Effector memory CD8-positive, alpha-beta T cell (primary cell): ENCODE results near the gene OPCML.

Experiments used
- ATAC-seq: fragments of 150-1000 bp; cut with Tn5 transposase; replicated peaks from 2 replicates; pipeline ENCODE4 v1.10.0; 2021; ENCODE audit warnings: mild to moderate bottlenecking, moderate library complexity
- DNase-seq, 3 experiments: peaks; one replicate each; pipeline ENCODE4 v3.0.0; 2021
- H3K27ac Mint-ChIP-seq, 2 donors: one replicate each; pipeline ENCODE4 v1.8.0; 2022; ENCODE audit warnings: mild to moderate bottlenecking in 2 of 2, mixed read lengths in 2 of 2, moderate library complexity in 2 of 2
- H3K27me3 Mint-ChIP-seq, 2 donors: one replicate each; pipeline ENCODE4 v1.8.0; 2022; ENCODE audit warnings: mixed read lengths in 2 of 2
- H3K36me3 Mint-ChIP-seq: one replicate; pipeline ENCODE4 v1.8.0; 2022; ENCODE audit warnings: mild to moderate bottlenecking, moderate library complexity, mixed read lengths; ENCODE audit not compliant: insufficient read depth
- H3K4me1 Mint-ChIP-seq, 2 donors: one replicate each; pipeline ENCODE4 v1.8.0; 2022; ENCODE audit warnings: low read depth in 2 of 2, mixed read lengths in 2 of 2
- H3K4me3 Mint-ChIP-seq, 2 donors: one replicate each; pipeline ENCODE4 v1.8.0; 2022; ENCODE audit warnings: mild to moderate bottlenecking in 2 of 2, mixed read lengths in 2 of 2, moderate library complexity in 2 of 2
- H3K9me3 Mint-ChIP-seq, 2 donors: one replicate each; pipeline ENCODE4 v1.8.0; 2022; ENCODE audit warnings: mixed read lengths in 2 of 2

Gene OPCML

DNA sequence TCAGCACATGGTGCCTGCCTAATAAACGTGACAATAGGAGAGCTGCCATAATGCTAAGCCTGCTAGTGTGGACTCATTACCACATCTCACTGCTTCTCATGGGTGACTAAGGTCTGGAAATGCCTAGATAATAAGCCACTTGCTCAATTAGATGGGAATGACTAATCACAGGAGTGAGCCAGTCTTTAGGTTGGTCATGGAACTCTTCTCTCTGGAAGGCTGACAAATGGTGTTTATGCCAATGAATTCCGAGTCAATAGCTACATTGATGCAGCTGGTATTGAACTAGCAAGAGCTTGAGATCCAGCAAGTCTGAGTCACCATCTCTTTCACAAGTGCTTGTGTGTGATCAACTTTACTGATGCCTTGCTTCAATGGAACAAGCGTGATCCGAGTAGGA is 334.9 kb downstream of the OPCML start:
- Mint-ChIP-seq H3K36me3 (no peaks in the 10 kb centered on the region), H3K9me3 (peaks cover 5 to 8% of the 10 kb centered on the region in 2 donors), H3K27me3 (peaks cover 0 to 11% of the 10 kb centered on the region in 2 donors), H3K4me3 (no peak overlapping the region), H3K27ac (no peak overlapping the region), H3K4me1 (no peaks in the 10 kb centered on the region)
- ATAC-seq (no peak), DNase-seq (no peak)

DNA sequence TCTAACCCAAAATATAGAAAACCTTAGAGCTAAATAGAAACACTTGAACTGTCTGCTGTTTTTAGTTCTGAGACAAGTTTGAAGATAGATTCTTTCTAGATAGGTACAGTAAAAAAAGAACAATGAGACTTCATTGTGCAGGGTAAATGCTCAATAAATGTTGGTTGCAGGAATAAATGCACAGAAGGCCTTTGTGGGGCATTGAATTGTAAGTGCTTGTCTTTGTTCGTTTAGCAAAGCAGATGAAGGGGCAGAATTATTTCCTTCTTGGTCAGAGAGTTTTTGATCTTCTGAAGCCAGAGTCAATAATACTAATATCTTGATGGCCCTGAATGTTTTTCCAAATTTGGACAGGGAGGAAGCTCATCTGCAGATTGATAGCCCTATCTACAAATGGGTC is 340.4 kb downstream of the OPCML start:
- no peak for ATAC-seq
- H3K36me3 Mint-ChIP-seq, result no peaks in the 10 kb centered on the region
- peaks cover 0 to 11% of the 10 kb centered on the region in 2 donors for H3K27me3 Mint-ChIP-seq
- no peak overlapping the region for H3K4me3 Mint-ChIP-seq
- no peak overlapping the region for H3K27ac Mint-ChIP-seq
- DNase-seq, result no peak
- H3K9me3 Mint-ChIP-seq, result peaks cover 3 to 8% of the 10 kb centered on the region in 2 donors
- no peaks in the 10 kb centered on the region for H3K4me1 Mint-ChIP-seq

DNA sequence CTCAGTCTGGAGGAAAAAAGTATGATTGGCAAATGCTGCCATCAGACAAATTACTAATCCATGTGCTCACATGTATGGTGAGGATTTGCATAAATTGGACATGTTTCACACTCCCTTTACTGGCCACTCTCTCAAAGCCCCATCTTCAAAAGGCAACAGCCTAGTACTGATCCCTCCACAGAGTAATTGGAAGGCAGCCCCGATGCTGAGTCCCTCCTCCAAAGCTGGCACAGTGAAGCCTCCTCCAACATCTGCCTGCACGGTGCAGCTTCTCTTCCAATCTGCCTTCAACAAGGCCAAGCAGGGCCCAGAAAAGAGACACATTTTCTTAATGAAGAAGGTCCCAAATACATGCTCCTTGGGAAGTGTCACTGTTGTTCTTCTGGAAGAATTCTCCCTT is 350.6 kb downstream of the OPCML start:
- H3K27ac Mint-ChIP-seq, result no peak overlapping the region
- ATAC-seq, result no peak
- peaks cover 0 to 6% of the 10 kb centered on the region in 2 donors for H3K9me3 Mint-ChIP-seq
- H3K36me3 Mint-ChIP-seq, result no peaks in the 10 kb centered on the region
- H3K27me3 Mint-ChIP-seq, result no peaks in the 10 kb centered on the region
- H3K4me3 Mint-ChIP-seq, result no peak overlapping the region
- no peaks in the 10 kb centered on the region for H3K4me1 Mint-ChIP-seq
- DNase-seq, result no peak

DNA sequence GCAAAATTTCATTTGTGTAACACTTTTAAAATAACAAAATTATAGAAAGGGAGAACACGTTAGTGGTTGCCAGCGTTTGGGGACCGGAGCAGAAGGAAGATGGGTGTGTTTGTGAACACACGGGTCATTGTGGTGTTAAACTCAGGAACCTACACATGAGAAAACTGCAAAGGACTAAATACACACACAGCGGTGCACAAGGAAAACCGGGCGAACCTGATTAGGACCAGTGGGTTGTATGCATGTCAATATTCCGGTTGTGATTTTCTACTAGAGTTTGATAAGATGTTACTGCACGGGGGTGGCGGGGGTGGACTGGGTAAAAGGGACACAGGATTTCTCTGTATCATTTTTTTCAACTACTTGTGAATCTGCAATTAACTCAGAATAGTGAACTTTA is 351.2 kb downstream of the OPCML start:
- Mint-ChIP-seq H3K4me3 (no peak overlapping the region), H3K36me3 (no peaks in the 10 kb centered on the region), H3K27me3 (no peaks in the 10 kb centered on the region), H3K27ac (no peak overlapping the region), H3K4me1 (no peaks in the 10 kb centered on the region), H3K9me3 (peaks cover 0 to 6% of the 10 kb centered on the region in 2 donors)
- ATAC-seq, result no peak
- no peak for DNase-seq

DNA sequence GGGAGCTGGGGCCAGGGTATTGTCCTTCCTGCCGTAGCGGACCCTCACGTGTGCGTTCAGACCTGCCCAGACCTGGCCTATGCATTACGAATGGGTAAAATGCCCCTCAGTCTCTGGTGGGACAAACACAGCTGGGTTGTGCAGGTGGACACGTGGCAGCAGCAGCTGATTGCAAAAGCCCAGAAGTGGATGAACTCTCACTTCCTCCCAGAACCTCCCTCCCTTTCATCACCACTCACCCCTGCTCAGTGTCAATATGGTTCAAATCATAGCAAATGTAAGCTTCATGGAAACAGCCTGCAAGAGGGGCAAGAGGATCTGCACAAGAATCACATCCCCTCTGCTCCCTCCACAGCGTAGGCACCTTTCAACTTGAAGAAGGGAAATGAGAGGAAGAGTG is 352.1 kb downstream of the OPCML start:
- no peak overlapping the region for H3K27ac Mint-ChIP-seq
- H3K4me3 Mint-ChIP-seq, result no peak overlapping the region
- no peaks in the 10 kb centered on the region for H3K36me3 Mint-ChIP-seq
- DNase-seq (no peak), ATAC-seq (no peak)
- no peaks in the 10 kb centered on the region for H3K4me1 Mint-ChIP-seq
- peaks cover 0 to 6% of the 10 kb centered on the region in 2 donors for H3K9me3 Mint-ChIP-seq
- H3K27me3 Mint-ChIP-seq, result no peaks in the 10 kb centered on the region

DNA sequence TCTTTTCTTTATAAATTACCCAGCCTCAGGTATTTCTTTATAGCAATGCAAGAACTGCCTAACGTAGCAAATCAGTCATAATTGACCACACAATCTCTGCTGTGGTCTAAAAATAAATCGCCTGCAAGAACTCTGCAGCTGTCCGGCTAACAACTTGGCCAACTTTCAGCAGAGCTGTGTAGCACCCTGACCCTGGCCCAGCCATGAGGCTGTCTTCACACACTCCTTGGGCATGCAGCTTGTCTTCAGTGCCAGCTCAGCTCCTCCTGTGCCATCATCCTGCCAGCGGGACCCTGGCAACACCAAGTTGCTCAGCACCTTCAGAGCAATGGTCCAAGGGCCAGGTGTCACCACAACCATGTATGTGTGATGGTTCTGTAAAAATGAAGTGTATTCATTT is 355.6 kb downstream of the OPCML start:
- no peaks in the 10 kb centered on the region for H3K4me1 Mint-ChIP-seq
- no peak overlapping the region for H3K4me3 Mint-ChIP-seq
- DNase-seq (no peak), ATAC-seq (no peak)
- no peak overlapping the region for H3K27ac Mint-ChIP-seq
- H3K36me3 Mint-ChIP-seq, result no peaks in the 10 kb centered on the region
- peaks cover 0 to 10% of the 10 kb centered on the region in 2 donors for H3K9me3 Mint-ChIP-seq
- H3K27me3 Mint-ChIP-seq, result no peaks in the 10 kb centered on the region

DNA sequence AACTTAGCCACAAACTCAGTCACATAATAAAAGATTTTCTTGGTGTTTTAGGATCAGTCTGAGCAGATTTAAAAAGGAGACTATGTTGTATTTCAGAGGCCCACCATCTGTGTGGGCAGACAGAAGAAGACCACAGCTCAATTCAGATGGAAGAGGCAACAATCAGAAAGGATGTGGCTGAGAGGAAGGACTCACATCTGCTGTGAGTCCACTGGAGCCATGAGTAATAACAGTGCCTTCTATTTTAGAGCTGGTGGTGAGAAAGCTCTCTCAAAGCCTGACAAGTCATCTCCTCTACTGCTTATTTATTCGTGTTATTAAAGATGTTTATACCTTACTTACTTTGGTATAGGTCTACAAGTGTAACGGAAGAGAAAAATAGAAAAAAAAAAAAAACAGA is 357.2 kb downstream of the OPCML start:
- Mint-ChIP-seq H3K4me3 (no peak overlapping the region), H3K36me3 (no peaks in the 10 kb centered on the region), H3K27ac (no peak overlapping the region), H3K4me1 (no peaks in the 10 kb centered on the region), H3K9me3 (peaks cover 0 to 7% of the 10 kb centered on the region in 2 donors), H3K27me3 (no peaks in the 10 kb centered on the region)
- ATAC-seq (no peak), DNase-seq (no peak)

DNA sequence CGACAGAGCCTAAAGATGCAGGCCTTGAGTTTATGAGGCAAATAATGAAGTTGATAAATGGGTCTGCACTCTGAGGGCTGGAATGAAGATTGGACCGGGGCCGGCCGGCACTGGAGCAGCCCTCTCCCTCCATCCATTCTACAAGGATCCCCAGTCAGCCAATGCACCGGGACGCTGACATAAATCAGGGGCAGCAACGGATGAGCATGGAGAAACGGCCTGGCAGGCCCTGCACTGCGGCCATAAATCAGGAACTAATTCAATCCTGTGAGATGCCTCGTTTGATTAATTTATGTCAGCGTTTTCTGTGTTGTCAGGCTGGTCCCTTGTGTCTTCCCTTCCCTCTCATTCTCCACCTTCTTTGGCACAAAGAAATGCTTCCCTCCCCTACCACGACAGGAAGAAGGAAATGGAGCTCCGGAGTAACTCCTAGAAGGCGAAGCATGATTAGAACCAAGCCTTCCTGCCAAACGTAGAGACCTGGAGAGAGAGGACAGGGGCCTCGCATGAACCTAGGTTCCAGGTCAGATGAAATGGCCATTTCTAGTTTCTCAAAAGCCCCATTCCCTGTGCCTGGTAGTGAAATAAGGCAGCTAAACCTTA is 358.4 kb downstream of the OPCML start:
- Mint-ChIP-seq H3K36me3 (no peaks in the 10 kb centered on the region), H3K9me3 (peaks cover 0 to 7% of the 10 kb centered on the region in 2 donors), H3K27ac (no peak overlapping the region), H3K4me1 (no peaks in the 10 kb centered on the region), H3K4me3 (no peak overlapping the region), H3K27me3 (no peaks in the 10 kb centered on the region)
- DNase-seq (no peak), ATAC-seq (no peak)

DNA sequence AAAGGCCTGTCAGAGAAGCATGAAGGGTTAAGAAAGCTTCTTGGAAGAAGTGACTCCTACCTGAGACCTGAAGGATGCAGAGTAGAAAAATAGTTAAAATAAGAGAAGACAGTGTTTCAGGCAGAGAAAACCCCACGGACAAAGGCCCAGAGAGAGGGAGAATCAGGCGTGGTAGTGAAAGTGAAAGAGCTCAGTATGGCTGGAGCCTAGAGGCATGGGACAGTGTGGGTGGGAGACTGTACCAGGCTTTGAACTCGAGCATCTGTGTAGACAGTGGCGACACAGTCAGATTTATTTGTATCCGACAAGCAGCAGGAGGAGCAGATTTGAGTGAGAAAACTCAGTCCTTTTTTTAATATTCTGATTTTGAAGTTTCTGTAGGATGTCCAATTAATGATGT is 360.0 kb downstream of the OPCML start:
- H3K27me3 Mint-ChIP-seq, result no peaks in the 10 kb centered on the region

DNA sequence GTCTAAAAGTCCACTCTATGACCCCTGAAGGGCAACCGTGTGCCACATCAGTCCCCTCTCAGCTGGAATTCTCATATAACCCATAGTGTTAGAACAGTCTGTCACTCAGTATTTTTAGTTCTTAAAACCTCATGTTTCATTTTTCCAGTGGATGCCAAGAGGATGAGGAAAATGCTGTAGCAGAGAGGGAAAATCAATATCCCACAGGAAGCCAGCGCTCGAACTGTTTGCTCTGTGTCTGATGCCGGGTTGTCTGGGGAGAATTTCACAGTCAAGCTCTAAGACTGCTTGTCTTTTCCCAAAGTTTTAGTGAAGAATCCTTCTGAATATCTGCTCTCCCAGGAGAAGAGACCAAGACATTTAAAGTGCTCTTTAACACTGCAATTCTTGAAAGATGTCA is 360.9 kb downstream of the OPCML start:
- Mint-ChIP-seq H3K4me1 (no peaks in the 10 kb centered on the region), H3K4me3 (no peak overlapping the region), H3K9me3 (peaks cover 0 to 7% of the 10 kb centered on the region in 2 donors), H3K27ac (no peak overlapping the region), H3K36me3 (no peaks in the 10 kb centered on the region), H3K27me3 (no peaks in the 10 kb centered on the region)
- no peak for ATAC-seq
- no peak for DNase-seq

More for the DNA sequence above, 360.0 kb downstream of the OPCML start:
- no peaks in the 10 kb centered on the region for H3K36me3 Mint-ChIP-seq
- no peak overlapping the region for H3K27ac Mint-ChIP-seq
- H3K9me3 Mint-ChIP-seq, result peaks cover 0 to 7% of the 10 kb centered on the region in 2 donors
- no peak for ATAC-seq
- no peak for DNase-seq
- H3K4me1 Mint-ChIP-seq, result no peaks in the 10 kb centered on the region
- no peak overlapping the region for H3K4me3 Mint-ChIP-seq

DNA sequence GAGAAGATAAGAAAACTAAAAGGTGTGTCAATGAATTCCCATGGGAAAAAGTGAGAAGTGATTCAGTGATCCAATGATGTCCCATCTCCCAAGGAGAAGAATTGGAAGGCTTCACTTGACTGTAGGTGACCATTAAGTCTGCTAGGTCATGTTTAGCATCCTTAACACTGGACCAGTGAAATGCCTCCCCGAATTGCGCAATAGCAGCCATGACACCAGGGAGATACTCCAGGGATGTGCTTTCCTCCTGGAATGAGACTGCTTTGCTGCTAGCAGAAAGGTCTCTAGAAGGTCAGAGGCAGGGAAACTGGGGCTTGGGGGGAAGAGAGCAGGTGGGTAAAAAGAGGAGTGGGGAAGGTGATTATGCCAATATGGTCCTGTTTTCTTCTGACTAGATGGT is 364.3 kb downstream of the OPCML start:
- H3K27ac Mint-ChIP-seq, result no peak overlapping the region
- DNase-seq (no peak), ATAC-seq (no peak)
- H3K4me3 Mint-ChIP-seq, result no peak overlapping the region
- H3K36me3 Mint-ChIP-seq, result no peaks in the 10 kb centered on the region
- H3K4me1 Mint-ChIP-seq, result no peaks in the 10 kb centered on the region
- H3K27me3 Mint-ChIP-seq, result no peaks in the 10 kb centered on the region
- peaks cover 0 to 7% of the 10 kb centered on the region in 2 donors for H3K9me3 Mint-ChIP-seq

DNA sequence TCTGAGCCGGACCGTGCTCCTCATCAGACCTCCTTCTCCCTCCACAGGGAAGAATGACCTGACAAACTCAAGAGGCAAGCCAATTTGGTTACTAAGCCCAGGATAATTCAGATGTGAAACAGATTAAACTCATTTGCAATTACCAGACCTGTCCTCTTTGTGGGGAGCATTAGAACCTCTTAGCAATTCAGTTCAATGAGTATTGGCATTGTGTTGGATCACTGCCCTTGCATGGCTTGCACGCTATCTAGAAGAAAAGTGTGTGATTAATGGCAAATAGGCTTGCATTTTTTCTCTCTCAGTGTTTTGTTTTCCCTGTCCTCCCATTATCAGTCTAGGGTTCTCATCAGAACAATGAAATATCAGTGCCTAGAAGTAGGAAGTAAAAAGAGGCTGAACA is 365.6 kb downstream of the OPCML start:
- H3K9me3 Mint-ChIP-seq, result peaks cover 0 to 4% of the 10 kb centered on the region in 2 donors
- no peak overlapping the region for H3K4me3 Mint-ChIP-seq
- ATAC-seq, result no peak
- no peaks in the 10 kb centered on the region for H3K4me1 Mint-ChIP-seq
- no peaks in the 10 kb centered on the region for H3K36me3 Mint-ChIP-seq
- H3K27me3 Mint-ChIP-seq, result no peaks in the 10 kb centered on the region
- DNase-seq, result no peak
- no peak overlapping the region for H3K27ac Mint-ChIP-seq

DNA sequence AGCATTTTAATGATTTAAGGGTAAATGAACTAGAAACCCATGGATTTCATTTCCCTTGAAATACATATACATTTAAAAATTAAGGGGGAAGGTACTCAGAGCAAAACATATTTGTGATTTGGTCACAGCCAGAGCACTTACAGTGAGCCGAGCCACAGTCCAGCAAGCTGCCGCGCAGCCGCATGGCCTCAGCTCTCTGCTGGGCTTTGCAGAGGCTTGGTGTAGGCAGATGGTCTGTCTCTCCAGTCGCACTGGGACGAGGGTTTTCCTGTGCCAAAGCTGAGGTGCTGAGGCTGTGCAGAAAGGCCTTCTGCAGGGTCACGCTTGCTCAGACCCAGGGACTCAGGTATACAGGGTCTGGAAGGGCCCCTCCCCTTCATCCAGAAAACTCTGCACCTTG is 367.3 kb downstream of the OPCML start:
- ATAC-seq, result no peak
- DNase-seq, result no peak
- no peaks in the 10 kb centered on the region for H3K36me3 Mint-ChIP-seq
- H3K4me1 Mint-ChIP-seq, result no peaks in the 10 kb centered on the region
- H3K9me3 Mint-ChIP-seq, result peaks cover 0 to 5% of the 10 kb centered on the region in 2 donors
- H3K27ac Mint-ChIP-seq, result no peak overlapping the region
- H3K4me3 Mint-ChIP-seq, result no peak overlapping the region
- no peaks in the 10 kb centered on the region for H3K27me3 Mint-ChIP-seq

DNA sequence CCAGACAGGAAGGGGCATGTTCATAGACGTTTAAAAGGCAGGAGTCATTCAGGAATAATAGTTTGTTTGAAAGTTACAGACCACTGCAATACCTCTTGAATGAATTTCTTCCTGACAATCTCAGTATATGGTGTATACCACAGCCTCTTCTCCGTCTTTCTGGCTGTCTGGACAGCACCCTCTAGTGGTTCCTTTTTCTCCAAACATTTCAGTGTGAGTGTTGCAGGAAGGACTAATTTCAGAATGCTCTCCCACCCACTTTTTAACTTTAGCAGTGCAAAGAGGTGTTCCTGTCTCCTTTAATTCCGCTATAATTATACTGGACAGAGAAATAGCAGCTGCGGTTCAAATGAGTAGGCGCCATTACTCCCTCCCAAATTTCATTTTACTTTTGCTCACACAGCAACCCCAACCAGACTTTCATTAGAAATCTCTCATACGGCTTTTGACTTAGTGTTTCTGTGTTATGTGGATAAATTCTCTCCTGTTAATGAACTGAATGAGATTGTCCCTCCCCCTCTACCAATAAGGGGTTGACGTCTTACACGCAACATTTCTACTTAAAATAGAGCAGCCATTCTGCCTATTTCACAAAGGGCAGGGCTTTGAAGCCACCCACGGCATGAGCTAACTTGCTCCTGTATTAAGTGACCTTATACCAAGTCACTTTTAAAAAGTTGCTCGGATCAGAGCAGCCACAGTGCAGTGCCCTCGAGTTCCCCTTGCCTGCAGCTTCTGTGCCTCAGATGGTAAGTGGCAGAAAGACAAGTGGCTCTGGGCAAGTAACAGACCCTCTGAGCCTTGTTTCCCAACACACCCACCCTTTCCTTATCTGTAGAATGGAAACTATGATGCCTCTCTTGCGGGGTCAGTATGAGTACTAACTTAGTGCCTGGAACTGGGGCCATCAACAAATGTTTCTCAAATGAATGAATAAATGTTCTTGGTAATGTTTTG is 368.6 kb downstream of the OPCML start:
- DNase-seq (no peak), ATAC-seq (no peak)
- H3K4me3 Mint-ChIP-seq, result no peak overlapping the region

More for the DNA sequence above, 368.6 kb downstream of the OPCML start:
- H3K36me3 Mint-ChIP-seq, result no peaks in the 10 kb centered on the region
- no peak overlapping the region for H3K27ac Mint-ChIP-seq
- peaks cover 0 to 4% of the 10 kb centered on the region in 2 donors for H3K9me3 Mint-ChIP-seq
- no peaks in the 10 kb centered on the region for H3K4me1 Mint-ChIP-seq
- H3K27me3 Mint-ChIP-seq, result no peaks in the 10 kb centered on the region
